Measurements from ENCODE around the gene ATP2B2.
"Not testable (repeated sequence)": the region's sequence is repeated elsewhere in the genome, so short reads cannot be mapped to it uniquely, and the experiment has no call there.

The ATP2B2 gene

DNA sequence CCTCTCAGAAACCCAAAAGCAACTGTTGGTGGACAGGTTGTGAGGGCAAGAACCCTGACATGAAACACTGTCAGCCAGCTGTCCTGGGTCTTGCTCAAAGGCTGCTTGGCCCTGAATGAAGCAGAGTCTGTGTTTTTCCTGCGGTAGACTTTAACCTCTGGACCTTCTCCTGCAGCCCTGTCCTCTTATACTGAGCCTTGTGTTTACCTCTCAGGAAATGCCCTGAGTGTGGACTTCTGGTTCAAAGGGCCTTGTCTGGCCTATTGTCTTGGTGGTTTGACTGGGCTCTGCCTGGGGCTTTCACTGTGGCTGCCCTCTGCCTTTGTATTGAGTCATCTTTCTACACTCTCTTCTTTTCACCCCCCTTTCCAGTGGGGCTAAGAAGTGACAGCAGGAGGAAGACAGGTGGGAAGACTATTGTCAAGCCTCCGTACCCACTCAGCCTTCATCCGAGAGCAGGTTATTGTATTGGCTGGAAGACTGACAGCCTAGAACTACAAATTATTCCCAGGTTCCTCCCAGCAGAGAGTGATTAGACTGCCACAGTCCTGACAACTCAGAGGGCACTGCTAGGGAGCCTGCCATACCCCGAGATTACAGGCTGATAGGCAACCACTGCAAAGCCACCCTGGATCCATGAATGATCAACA is 187.9 kb downstream of the ATP2B2 start:
- no peak for DNase-seq

DNA sequence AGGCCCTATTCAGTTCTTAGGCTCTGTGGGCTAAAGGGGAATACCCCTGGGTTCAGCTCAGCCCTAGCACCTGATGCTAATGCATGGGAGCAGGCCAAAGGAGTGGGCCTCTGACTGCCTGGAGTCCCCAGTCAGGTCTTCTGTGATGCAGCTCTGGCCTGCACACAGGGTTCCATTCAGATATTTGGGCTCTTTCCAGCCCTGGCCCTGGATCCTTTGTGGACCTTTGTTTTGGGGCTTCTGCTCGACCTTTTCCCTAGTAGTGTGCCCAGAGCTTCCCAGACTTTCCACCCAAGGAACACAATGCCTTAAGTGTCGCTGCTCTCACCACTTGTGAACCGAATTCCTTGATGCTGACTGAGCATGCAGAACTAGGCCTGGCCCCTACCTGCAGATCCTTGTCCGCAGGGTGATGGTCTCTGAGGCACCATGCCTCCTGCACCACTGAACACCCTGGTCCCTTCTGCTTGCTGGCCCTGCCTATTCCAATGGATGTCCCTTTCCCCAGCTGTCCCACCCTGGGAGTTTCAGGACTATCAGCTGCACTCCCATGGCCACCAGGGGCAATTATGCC is 189.5 kb downstream of the ATP2B2 start:
- no peak for DNase-seq

DNA sequence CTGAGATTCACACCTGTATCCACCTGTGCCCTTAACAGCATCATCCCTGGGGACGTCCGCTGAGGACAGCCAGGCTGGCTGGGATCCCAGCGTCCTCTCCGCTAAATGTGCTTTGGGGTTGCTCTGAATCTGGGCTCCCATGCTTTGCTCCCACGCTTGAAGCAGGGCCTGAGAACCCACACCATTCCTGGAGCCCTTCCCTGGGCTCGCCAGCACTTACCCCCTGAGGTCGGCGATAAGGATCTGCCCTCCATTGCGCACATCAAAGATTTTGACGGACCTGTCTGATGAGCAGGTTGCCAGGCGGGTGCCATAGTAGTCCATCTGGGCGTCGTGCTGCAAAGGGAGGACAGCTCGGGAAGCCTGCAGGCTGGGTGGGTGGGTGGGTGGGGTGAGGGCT is 190.3 kb downstream of the ATP2B2 start:
- DNase-seq, result no peak

GRCh38 chr3:10312861-10313260 is 192.5 kb downstream of the ATP2B2 start:
- no peak for DNase-seq

DNA sequence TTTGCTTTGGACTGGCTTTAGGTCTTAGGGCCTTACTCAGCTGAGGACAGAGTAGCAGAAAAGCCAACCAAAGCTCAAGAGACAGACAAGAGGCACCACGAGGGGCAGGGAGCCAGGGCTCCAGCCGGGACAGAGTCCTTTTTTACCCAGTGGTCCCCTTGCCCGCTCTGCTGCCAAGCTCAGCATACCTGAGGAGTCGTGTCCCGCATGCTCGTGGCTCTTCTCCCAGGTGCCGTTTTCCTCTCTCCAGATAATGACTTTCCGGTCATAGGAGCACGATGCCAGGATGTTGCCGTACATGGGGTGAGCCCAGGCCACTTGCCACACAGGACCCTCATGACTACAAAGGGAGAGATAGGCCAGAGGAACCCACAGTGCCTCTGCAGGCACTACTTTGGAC is 193.0 kb downstream of the ATP2B2 start:
- no peak for DNase-seq

- DNase-seq, result no peak
Measured at GRCh38 chr3:10311710-10312109, 193.7 kb downstream of the ATP2B2 start.

DNA sequence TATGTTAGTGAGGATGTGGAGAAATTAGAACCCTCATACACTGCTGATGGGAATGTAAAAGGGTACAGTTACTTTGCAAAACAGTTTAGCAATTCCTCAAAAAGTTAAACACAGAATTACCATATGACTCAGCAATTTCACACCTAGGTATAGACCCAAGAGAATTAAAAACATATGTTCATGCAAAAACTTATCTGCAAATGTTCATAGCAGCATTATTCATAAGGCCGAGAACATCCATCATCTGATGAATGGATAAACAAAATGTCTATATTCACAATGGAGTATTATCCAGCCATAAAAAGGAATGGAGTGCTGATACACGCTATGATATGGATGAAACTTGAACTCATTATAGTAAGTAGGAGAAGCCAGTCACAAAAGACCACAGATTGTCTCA is 194.8 kb downstream of the ATP2B2 start:
- DNase-seq, result no peak

DNA sequence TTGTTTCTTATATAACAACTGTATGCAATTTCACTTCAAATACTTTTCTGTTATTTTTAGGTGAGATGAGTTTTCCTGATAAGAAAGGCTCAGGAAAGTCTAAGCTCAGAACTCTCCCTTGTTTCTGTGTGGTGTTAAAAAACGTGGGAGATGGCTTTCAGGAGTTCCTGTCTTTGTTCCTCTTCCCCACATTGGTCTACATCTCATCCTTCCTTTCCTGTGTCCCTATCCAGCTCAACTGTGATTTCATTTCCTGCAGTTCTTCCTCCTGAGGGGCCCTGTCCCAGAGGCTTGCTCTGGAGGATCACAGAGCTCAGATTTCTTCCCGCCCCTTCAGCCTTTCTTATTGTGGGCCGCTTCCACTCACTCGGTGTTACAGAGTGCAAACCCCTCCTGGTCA is 195.7 kb downstream of the ATP2B2 start:
- DNase-seq, result no peak

DNA sequence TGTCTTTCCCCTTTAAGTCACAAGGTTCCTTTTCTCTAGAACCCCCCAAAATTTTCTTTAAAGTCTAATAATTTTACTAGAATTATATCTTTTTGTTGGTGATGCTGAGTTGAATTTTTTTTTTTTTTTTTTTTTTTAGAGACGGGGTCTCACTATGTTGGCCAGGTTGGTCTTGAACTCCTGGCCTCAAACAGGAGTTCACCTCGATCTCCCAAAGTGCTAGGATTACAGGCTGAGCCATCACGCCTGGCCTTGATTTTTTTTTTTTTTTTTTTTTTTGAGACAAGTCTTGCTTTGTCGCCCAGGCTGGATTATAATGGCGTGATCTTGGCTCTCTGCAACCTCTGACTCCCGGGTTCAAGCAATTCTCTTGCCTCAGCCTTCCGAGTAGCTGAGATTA is 196.7 kb downstream of the ATP2B2 start:
- DNase-seq, result no peak

DNA sequence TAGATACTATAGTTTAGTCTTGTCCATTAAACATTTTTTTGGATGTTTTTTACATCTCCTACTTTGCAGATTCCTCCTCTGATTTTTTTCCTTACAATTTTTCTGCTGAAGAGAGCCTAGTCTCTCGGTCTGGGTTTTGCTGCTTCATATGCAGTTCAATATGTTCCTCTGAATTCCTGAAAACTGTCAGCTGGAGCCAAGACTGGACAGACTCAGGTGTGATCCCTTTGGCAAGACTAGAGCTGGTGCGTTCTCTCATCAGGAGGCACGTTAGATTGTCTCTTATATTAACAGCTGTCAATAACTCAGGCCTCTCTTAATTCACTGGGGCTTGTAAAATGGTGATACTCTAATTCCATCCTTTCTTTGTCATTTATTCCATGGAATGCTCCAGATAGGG is 199.2 kb downstream of the ATP2B2 start:
- DNase-seq, result no peak

GRCh38 chr3:10305331-10305902 is 200.0 kb downstream of the ATP2B2 start:
- no peak for DNase-seq

- no peak for DNase-seq
Measured at GRCh38 chr3:10304905-10305304, 200.5 kb downstream of the ATP2B2 start.

DNA sequence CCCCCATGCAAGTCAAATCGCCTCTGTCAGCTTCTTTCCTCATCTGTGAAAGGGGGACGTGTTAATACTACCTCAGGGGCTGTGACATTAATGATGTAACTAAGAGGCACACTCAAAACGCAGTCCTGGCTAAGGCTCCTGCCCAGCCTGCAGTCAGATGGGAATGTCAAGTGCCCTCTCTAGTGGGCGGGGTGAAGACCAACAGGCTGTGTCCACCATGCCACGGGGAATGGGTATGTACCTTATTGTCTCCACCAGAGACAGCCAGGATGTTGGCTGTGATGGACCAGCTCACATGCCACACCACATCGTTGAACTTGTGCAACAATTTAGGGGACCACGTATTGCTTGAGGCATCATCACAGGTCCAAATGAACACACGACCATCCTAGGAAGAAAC is 201.6 kb downstream of the ATP2B2 start:
- DNase-seq, result no peak

DNA sequence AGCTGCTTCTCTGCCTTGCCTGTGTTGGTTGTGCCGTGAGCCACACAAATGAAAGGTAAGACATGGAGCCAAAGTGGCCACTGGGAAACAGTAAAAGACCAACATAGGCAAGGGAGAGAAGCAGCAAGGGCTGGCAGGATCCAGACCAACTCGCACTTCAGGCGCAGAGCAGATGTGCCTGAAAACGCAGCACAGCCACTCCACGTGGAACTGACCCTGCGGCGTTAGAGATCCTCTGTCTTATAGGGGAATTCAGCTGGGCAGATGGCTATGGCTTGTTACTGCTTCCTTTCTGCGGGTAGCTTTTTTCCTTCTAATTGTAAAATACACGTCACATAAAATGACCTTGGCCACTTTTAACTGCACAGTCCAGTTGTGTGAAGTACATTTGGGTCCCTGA is 202.3 kb downstream of the ATP2B2 start:
- DNase-seq, result no peak

DNA sequence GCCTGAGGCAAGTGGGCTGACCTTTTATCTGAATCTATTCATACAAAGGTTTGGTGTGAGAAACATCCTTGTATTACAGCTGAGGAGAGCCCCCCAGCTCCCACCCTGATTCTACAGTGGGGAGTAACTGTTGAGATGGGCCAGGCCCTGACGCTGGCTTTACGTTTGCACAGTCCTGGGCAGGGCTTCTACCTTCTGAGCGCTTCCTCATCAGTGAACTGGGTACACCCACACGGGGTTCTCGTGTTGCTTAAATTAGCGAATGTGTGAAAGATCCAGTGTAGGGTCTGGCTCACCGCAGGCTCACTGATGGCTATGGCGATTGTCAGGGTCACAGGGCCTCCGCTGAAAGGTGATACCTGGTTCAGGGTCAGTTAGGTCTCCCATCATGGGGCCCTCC is 205.3 kb downstream of the ATP2B2 start:
- DNase-seq, result no peak

GRCh38 chr3:10299679-10300078 is 205.7 kb downstream of the ATP2B2 start:
- no peak for DNase-seq

DNA sequence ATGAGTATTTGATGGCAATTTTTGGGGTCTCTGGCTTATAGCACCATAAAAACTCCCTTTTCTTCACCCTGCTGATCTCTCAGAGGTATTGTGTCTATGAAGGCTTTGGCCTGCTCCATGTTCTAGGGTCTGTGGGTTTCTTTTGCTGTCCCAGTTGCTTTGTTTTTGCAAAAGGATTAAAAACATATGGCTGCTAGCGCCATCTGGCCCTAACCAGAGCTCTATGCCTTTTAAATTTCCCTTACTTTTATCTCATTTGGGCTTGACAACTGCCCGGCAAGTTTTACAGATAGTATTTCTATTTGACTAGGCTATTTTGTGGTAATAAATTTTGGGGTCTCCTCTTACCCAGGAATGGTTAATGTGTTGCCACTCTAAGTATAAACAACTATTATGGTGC is 206.2 kb downstream of the ATP2B2 start:
- DNase-seq, result no peak

- not testable (repeated sequence) for DNase-seq
Measured at GRCh38 chr3:10298064-10298463, 207.3 kb downstream of the ATP2B2 start.

- no peak for DNase-seq
Measured at GRCh38 chr3:10294030-10294586, 211.3 kb downstream of the ATP2B2 start.

DNA sequence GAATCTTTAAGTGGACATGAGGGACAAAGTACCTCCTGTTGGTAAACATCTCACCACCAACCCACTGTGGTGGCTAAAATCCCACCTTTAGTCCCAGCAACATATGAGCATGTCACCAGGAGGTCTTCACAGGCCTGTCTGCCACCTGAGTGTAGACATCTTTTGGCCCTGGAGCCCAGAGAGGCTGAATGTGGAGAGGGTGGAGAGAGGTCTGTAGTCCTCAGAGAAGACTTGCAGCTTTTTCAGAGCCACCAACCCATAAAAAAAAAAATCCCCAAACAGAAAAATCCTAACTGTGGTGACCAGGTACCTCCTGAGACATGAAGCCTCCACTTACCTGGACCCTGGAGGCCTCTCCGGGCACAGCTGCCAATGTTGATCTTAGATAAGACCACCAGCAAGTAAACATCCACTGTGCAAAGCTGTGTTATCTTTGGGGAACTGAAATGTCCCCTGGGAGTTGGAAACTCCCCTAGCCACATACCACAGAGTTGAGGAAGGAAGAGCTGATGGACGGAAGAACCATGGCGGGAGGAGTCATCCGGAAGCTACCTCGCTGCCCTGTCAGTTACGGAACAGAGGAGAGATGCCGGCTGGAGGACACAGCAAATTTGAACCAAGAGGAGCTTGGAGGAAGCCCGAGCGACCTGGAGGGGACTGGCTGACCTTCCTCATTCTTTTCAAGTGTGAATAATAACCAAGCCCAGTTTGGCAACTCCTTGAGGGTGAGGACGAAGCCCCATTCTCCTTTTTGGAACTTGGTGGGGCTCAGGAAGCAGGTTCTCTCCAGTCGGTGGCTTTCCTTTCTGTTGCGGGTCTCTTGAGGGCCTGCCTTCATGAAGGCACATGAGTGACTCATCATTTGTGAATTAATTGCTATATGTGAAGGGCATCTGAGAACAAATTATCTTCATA is 212.6 kb downstream of the ATP2B2 start, which contains the start of gene GHRL:
Gene GHRL, minus strand, starts transcription at position 443 of the 915 bp plus-strand sequence. CDS start 2,767 bp downstream, outside the sequence.
- DNase-seq, result no peak

DNA sequence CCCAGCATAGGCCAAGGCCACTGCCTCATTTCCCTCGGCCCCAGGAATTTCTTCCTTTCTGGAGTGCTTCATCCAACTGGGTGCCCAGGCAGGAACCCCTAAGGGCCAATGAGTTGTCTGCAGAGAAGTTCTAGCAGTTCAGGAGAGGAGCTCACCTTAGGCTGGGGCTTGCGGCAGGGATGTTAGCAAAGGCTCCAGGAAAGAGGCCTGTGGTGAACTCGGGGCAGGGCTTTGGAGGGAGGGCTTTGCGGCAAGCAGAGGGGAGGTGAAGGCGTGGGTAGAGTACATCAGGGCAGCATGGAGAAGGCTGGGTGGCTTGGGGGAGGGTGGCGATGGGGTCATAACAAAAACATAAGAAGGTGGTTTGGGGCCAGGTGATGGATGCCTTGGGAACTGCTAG is 213.7 kb downstream of the ATP2B2 start:
- DNase-seq, result no peak

DNA sequence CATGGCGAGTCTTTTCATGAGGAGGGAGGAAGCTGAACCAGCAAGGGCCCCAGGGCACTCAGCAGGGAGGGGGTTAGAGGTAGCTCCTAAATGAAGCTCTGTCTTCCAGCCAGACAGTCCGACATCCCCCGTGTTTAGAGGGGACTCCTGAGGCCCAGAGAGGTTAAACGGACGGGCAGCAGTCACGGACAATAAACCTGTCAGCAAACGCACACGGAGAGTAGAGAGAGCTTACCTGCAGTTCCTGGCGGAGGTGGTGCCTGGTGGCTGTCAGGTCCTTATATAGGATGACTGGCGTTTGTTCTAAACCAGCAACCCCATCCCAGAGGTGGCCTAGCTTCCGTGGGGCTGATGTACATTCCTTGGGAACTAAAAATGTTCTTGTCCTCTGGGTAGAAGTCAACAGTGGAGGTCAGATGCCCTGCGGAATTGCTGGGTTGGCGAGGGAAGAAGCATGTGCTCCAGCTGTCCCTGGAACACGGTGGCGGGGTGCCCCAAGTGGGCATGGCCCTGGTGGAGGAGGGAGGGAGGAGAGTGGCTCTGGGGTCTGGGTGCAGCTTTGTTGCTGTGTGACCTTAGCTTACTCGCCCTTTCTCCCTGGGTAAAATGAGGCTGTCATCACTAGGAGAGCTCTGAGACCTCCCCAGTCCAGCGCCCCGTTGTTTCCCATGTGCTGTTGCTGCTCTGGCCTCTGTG is 214.8 kb downstream of the ATP2B2 start:
- no peak for DNase-seq
